OCI-LY7 (cell line): Measurements from ENCODE around the gene MLLT3.

ENCODE experiments used
- CTCF ChIP-seq: fragments of 200-600 bp; sonication (generic); conservative IDR thresholded peaks from 2 replicates; pipeline ENCODE4 v1.5.1; 2014; ENCODE audit warnings: mild to moderate bottlenecking, antibody characterized with exemption, low read length, moderate library complexity, mixed read lengths
- EZH2phosphoT487 ChIP-seq: fragments of 200-600 bp; sonication (generic); IDR thresholded peaks from 2 replicates; pipeline ENCODE4 v1.6.1; 2018; ENCODE audit warnings: low read depth, borderline replicate concordance, mild to moderate bottlenecking, mixed run types, antibody characterized with exemption, low read length, moderate library complexity, mixed read lengths

- no peak for TF ChIP-seq CTCF
- no peak for TF ChIP-seq EZH2phosphoT487
These were observed 49.3 kb downstream of the MLLT3 start for GRCh38 chr9:20573023-20573422.
